ENCODE results near the gene NELFCD.

DNA sequence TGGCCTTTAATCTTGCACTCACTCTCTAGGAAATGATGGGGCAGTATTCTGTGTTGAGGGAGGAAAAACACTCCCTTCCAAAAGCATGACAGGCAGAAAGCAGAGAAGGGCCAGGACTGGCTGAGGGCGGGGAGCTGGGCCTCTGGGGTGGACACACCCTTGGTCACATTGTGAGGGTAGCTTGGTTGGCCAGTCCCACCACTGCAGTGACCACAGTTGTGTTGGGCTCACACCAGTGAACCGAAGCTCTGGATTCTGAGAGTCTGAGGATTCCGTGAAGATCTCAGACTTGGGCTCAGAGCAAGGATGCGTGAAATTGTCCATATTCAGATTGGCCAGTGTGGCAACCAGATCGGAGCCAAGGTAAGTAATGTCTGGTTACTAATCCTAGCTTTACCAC lies 38.2 kb downstream of the NELFCD start, which contains the start of gene TUBB1:
- TF ChIP-seq POLR2A (IDR thresholded peaks at IDR 0.05), result no peak
- TF ChIP-seq, protein P1, sequence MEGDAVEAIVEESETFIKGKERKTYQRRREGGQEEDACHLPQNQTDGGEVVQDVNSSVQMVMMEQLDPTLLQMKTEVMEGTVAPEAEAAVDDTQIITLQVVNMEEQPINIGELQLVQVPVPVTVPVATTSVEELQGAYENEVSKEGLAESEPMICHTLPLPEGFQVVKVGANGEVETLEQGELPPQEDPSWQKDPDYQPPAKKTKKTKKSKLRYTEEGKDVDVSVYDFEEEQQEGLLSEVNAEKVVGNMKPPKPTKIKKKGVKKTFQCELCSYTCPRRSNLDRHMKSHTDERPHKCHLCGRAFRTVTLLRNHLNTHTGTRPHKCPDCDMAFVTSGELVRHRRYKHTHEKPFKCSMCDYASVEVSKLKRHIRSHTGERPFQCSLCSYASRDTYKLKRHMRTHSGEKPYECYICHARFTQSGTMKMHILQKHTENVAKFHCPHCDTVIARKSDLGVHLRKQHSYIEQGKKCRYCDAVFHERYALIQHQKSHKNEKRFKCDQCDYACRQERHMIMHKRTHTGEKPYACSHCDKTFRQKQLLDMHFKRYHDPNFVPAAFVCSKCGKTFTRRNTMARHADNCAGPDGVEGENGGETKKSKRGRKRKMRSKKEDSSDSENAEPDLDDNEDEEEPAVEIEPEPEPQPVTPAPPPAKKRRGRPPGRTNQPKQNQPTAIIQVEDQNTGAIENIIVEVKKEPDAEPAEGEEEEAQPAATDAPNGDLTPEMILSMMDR (IDR thresholded peaks at IDR 0.05), result no peak
- TF ChIP-seq POLR2AphosphoS5 (IDR thresholded peaks at IDR 0.05), result no peak
